IPS-20b (cell line): Measurements from ENCODE around the gene TECTB.

ENCODE experiments used
- H3K27ac ChIP-seq: one replicate; pipeline ENCODE4 v1.5.1; 2013; ENCODE audit warnings: low read length
- H3K27me3 ChIP-seq: 2 replicates; pipeline ENCODE4 v1.6.1; 2013; ENCODE audit warnings: mild to moderate bottlenecking, low read length, inconsistent platforms; ENCODE audit not compliant: insufficient read depth
- H3K36me3 ChIP-seq: 2 replicates; pipeline ENCODE4 v1.6.1; 2013; ENCODE audit warnings: low read depth, mild to moderate bottlenecking, inconsistent platforms, low read length, moderate library complexity; ENCODE audit not compliant: insufficient read depth
- H3K4me1 ChIP-seq: 2 replicates; pipeline ENCODE4 v1.6.1; 2013; ENCODE audit warnings: mild to moderate bottlenecking, control low read depth, inconsistent platforms, low read length, moderate library complexity; ENCODE audit not compliant: insufficient read depth
- H3K4me3 ChIP-seq: 2 replicates; pipeline ENCODE4 v1.5.1; 2013; ENCODE audit warnings: mild to moderate bottlenecking, low read length, inconsistent platforms
- H3K9ac ChIP-seq: 2 replicates; pipeline ENCODE4 v1.6.1; 2013; ENCODE audit warnings: low read depth, mild to moderate bottlenecking, inconsistent platforms, low read length, moderate library complexity
- H3K9me3 ChIP-seq: 2 replicates; pipeline ENCODE4 v1.6.1; 2013; ENCODE audit warnings: mild to moderate bottlenecking, low read depth, low read length, inconsistent platforms; ENCODE audit not compliant: insufficient read depth

Gene TECTB

GRCh38 chr10:112313911-112314310 is 30.7 kb downstream of the TECTB start:
- Histone ChIP-seq H3K27ac (no peak overlapping the region), H3K4me3 (no peak overlapping the region), H3K9ac (no peak overlapping the region), H3K27me3 (no peaks in the 10 kb centered on the region), H3K9me3 (no peaks in the 10 kb centered on the region), H3K36me3 (no peaks in the 10 kb centered on the region), H3K4me1 (no peaks in the 10 kb centered on the region)

- H3K9ac ChIP-seq, result no peak overlapping the region
- no peaks in the 10 kb centered on the region for H3K9me3 ChIP-seq
- H3K36me3 ChIP-seq, result no peaks in the 10 kb centered on the region
- no peak overlapping the region for H3K4me3 ChIP-seq
- no peaks in the 10 kb centered on the region for H3K27me3 ChIP-seq
- H3K27ac ChIP-seq, result no peak overlapping the region
- no peaks in the 10 kb centered on the region for H3K4me1 ChIP-seq
Observed at GRCh38 chr10:112314822-112315474, 31.7 kb downstream of the TECTB start.

GRCh38 chr10:112327678-112328077 is 44.5 kb downstream of the TECTB start:
- Histone ChIP-seq H3K9ac (no peak overlapping the region), H3K36me3 (no peaks in the 10 kb centered on the region), H3K9me3 (no peaks in the 10 kb centered on the region), H3K27ac (no peak overlapping the region), H3K4me1 (no peaks in the 10 kb centered on the region), H3K27me3 (no peaks in the 10 kb centered on the region), H3K4me3 (no peak overlapping the region)

GRCh38 chr10:112330162-112330561 is 47.0 kb downstream of the TECTB start:
- Histone ChIP-seq H3K27me3 (no peaks in the 10 kb centered on the region), H3K9ac (no peak overlapping the region), H3K36me3 (no peaks in the 10 kb centered on the region), H3K9me3 (no peaks in the 10 kb centered on the region), H3K4me1 (no peaks in the 10 kb centered on the region), H3K4me3 (no peak overlapping the region), H3K27ac (no peak overlapping the region)

GRCh38 chr10:112330607-112331160 is 47.5 kb downstream of the TECTB start:
- Histone ChIP-seq H3K9ac (no peak overlapping the region), H3K27ac (no peak overlapping the region), H3K4me3 (no peak overlapping the region), H3K4me1 (no peaks in the 10 kb centered on the region), H3K9me3 (no peaks in the 10 kb centered on the region), H3K36me3 (no peaks in the 10 kb centered on the region), H3K27me3 (no peaks in the 10 kb centered on the region)

- no peak overlapping the region for H3K4me3 ChIP-seq
- H3K9ac ChIP-seq, result no peak overlapping the region
- H3K36me3 ChIP-seq, result no peaks in the 10 kb centered on the region
- H3K27ac ChIP-seq, result no peak overlapping the region
- H3K4me1 ChIP-seq, result no peaks in the 10 kb centered on the region
- no peaks in the 10 kb centered on the region for H3K9me3 ChIP-seq
- H3K27me3 ChIP-seq, result no peaks in the 10 kb centered on the region
Observed at GRCh38 chr10:112332022-112332421, 48.8 kb downstream of the TECTB start.

GRCh38 chr10:112332509-112333228 is 49.5 kb downstream of the TECTB start:
- no peak overlapping the region for H3K4me3 ChIP-seq
- no peaks in the 10 kb centered on the region for H3K4me1 ChIP-seq
- no peaks in the 10 kb centered on the region for H3K27me3 ChIP-seq
- no peaks in the 10 kb centered on the region for H3K36me3 ChIP-seq
- H3K9me3 ChIP-seq, result no peaks in the 10 kb centered on the region
- H3K27ac ChIP-seq, result no peak overlapping the region
- H3K9ac ChIP-seq, result no peak overlapping the region

GRCh38 chr10:112333452-112333851 is 50.3 kb downstream of the TECTB start:
- no peaks in the 10 kb centered on the region for H3K27me3 ChIP-seq
- no peaks in the 10 kb centered on the region for H3K4me1 ChIP-seq
- no peaks in the 10 kb centered on the region for H3K9me3 ChIP-seq
- no peaks in the 10 kb centered on the region for H3K36me3 ChIP-seq
- no peak overlapping the region for H3K9ac ChIP-seq
- H3K4me3 ChIP-seq, result no peak overlapping the region
- no peak overlapping the region for H3K27ac ChIP-seq

GRCh38 chr10:112335111-112335867 is 52.1 kb downstream of the TECTB start:
- H3K4me3 ChIP-seq, result no peak overlapping the region
- H3K9me3 ChIP-seq, result no peaks in the 10 kb centered on the region
- H3K9ac ChIP-seq, result no peak overlapping the region
- H3K4me1 ChIP-seq, result no peaks in the 10 kb centered on the region
- no peaks in the 10 kb centered on the region for H3K27me3 ChIP-seq
- H3K36me3 ChIP-seq, result no peaks in the 10 kb centered on the region
- no peak overlapping the region for H3K27ac ChIP-seq

GRCh38 chr10:112335868-112336265 is 52.7 kb downstream of the TECTB start:
- Histone ChIP-seq H3K9ac (no peak overlapping the region), H3K27ac (no peak overlapping the region), H3K36me3 (no peaks in the 10 kb centered on the region), H3K9me3 (no peaks in the 10 kb centered on the region), H3K4me3 (no peak overlapping the region), H3K27me3 (no peaks in the 10 kb centered on the region), H3K4me1 (no peaks in the 10 kb centered on the region)

GRCh38 chr10:112336556-112337201 is 53.5 kb downstream of the TECTB start:
- Histone ChIP-seq H3K9me3 (no peaks in the 10 kb centered on the region), H3K27ac (no peak overlapping the region), H3K27me3 (no peaks in the 10 kb centered on the region), H3K4me3 (no peak overlapping the region), H3K9ac (no peak overlapping the region), H3K4me1 (no peaks in the 10 kb centered on the region), H3K36me3 (no peaks in the 10 kb centered on the region)
